Calu3 (cell line): ENCODE data around the gene RFXANK. TPM values are rescaled to one million over a fixed set of nuclear protein-coding genes. Genes with fewer than 3 reads are reported as not detected.

Source experiments
- BruUV-seq: library from RNA; stranded (reverse); fragments of 400-500 nt; replicated peaks from 2 replicates; lab custom pipeline; 2021; lab: Mats Ljungman, UMichigan
- CTCF ChIA-PET: fragments of 300-600 bp; sonication (Branson Sonifier 250); formaldehyde crosslinking; loops from one replicate; lab custom pipeline; 2022; ENCODE audit warnings: antibody characterized with exemption; lab: Charles Lee
- DNase-seq: peaks from one replicate; pipeline ENCODE4 v3.0.0; 2022
- H3K27ac Mint-ChIP-seq: one replicate; pipeline ENCODE4 v1.8.0; 2022; ENCODE audit warnings: mixed read lengths; ENCODE audit not compliant: unreplicated experiment
- H3K27me3 Mint-ChIP-seq: one replicate; pipeline ENCODE4 v1.8.0; 2022; ENCODE audit warnings: mixed read lengths; ENCODE audit not compliant: unreplicated experiment
- H3K36me3 Mint-ChIP-seq: one replicate; pipeline ENCODE4 v1.8.0; 2022; ENCODE audit warnings: mild to moderate bottlenecking, moderate library complexity, mixed read lengths; ENCODE audit not compliant: insufficient read depth, unreplicated experiment
- H3K4me1 Mint-ChIP-seq: one replicate; pipeline ENCODE4 v1.8.0; 2022; ENCODE audit warnings: mild to moderate bottlenecking, low read depth, mixed read lengths; ENCODE audit not compliant: unreplicated experiment
- H3K4me3 Mint-ChIP-seq: one replicate; pipeline ENCODE4 v1.8.0; 2022; ENCODE audit warnings: mild to moderate bottlenecking, low read depth, moderate library complexity, mixed read lengths; ENCODE audit not compliant: unreplicated experiment
- H3K9me3 Mint-ChIP-seq: one replicate; pipeline ENCODE4 v1.8.0; 2022; ENCODE audit warnings: low read depth, mixed read lengths; ENCODE audit not compliant: unreplicated experiment
- intact Hi-C: fragments of 100-400 bp; cut with micrococcal nuclease; formaldehyde crosslinking; loops from one replicate; pipeline ENCODE4 v1.10.0; 2022; ENCODE audit not compliant: unreplicated experiment
- total RNA-seq: library from RNA; stranded (reverse); gene quantifications from 2 replicates; pipeline ENCODE4 v1.2.3, GENCODE V29; 2022
- TF ChIP-seq, protein P1 (sequence below): fragments of 200-600 bp; IDR thresholded peaks from one replicate; pipeline ENCODE4 v1.8.0; 2022; ENCODE audit warnings: antibody characterized with exemption; ENCODE audit not compliant: unreplicated experiment

Gene RFXANK
- total RNA-seq, 1 experiment from 2014 or later: 63.2 TPM

DNA sequence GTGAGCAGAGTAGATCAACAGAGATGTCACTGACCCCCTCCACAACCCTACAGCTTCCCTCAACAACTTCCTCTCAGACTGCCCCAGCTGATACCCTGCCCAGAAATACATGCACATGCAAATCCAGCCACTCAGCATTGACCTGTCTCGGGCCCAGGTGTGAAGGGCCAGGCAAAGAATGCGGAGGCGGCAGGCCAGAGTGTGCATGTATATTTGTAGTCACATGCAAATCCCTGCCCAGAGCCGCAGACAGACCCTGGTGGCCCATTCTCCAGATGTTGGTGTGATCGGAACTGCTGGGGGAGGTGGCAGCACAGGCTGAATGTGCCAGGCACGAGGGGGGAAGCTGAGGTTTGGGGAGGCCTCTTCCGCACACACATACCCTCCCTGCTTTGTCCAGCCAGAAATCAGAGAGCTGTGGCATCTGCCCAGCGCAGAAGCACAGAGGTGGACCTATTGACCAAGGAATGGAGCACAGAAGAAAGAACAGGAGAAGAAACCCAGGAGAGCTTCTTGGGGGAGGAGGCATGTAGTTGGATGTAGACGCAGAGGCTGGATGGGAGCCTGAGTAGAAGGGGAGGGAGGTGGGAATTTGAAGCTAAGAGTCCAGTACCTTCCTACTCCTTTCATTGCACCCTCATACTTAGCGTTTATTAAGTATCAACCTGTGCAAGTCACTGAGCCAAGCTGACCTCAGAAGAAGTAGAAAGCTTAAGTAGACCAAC, 36.4 kb upstream of the RFXANK start:
- DNase-seq: no peak
- Mint-ChIP-seq H3K27ac (no peak overlapping the region), H3K36me3 (no peaks in the 10 kb centered on the region), H3K27me3 (no peaks in the 10 kb centered on the region), H3K4me1 (no peaks in the 10 kb centered on the region), H3K9me3 (no peaks in the 10 kb centered on the region), H3K4me3 (no peak overlapping the region)
- intact Hi-C loops: no loop called here
- BruUV-seq: no TSS peak
- TF ChIP-seq, protein P1, sequence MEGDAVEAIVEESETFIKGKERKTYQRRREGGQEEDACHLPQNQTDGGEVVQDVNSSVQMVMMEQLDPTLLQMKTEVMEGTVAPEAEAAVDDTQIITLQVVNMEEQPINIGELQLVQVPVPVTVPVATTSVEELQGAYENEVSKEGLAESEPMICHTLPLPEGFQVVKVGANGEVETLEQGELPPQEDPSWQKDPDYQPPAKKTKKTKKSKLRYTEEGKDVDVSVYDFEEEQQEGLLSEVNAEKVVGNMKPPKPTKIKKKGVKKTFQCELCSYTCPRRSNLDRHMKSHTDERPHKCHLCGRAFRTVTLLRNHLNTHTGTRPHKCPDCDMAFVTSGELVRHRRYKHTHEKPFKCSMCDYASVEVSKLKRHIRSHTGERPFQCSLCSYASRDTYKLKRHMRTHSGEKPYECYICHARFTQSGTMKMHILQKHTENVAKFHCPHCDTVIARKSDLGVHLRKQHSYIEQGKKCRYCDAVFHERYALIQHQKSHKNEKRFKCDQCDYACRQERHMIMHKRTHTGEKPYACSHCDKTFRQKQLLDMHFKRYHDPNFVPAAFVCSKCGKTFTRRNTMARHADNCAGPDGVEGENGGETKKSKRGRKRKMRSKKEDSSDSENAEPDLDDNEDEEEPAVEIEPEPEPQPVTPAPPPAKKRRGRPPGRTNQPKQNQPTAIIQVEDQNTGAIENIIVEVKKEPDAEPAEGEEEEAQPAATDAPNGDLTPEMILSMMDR: no peak
- CTCF ChIA-PET: no interaction called here

DNA sequence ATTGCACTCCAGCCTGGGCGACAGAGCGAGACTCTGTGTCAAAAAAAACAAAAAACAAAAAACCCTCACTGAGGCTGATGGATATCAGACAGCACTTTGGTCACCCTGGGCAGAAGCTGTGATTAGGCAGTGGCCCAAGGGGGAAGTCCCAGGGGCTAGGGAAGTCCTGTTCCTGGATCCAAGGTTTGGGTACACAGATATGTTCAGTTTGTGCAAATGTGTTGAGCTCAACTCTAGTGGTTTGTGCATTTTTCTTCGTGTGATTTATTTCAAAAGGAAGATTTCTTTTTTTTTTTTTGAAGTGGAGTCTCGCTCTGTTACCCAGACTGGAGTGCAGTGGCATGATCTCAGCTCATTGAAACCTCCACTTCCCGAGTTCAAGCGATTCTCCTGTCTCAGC, 34.2 kb upstream of the RFXANK start:
- TF ChIP-seq, protein P1: no peak
- no TSS peak for BruUV-seq
- no peaks in the 10 kb centered on the region for H3K4me1 Mint-ChIP-seq
- intact Hi-C loops: no loop called here
- CTCF ChIA-PET: no interaction called here
- H3K27ac Mint-ChIP-seq: no peak overlapping the region
- H3K9me3 Mint-ChIP-seq: no peaks in the 10 kb centered on the region
- no peaks in the 10 kb centered on the region for H3K27me3 Mint-ChIP-seq
- H3K36me3 Mint-ChIP-seq: no peaks in the 10 kb centered on the region
- no peak overlapping the region for H3K4me3 Mint-ChIP-seq
- no peak for DNase-seq

DNA sequence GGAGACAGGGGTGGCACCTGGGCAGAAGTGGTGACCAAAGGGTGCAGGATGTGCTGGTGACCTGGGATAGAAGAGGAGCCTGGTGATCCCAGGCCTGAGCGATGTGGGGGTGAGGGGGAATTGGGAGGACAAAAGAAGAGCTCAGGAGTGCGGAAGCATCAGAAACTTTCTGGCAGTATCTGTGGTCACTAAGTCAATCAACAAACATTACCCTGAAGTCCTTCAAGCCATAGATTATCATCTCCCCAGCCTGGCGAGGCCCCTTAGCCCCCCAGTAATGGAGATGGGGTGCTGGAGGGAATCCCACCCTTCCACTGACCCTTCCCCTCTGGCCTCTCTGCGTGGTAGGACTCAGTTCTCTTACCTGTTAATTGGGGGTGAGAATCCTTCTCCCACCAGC, 32.5 kb upstream of the RFXANK start:
- H3K27me3 Mint-ChIP-seq: no peaks in the 10 kb centered on the region

DNA sequence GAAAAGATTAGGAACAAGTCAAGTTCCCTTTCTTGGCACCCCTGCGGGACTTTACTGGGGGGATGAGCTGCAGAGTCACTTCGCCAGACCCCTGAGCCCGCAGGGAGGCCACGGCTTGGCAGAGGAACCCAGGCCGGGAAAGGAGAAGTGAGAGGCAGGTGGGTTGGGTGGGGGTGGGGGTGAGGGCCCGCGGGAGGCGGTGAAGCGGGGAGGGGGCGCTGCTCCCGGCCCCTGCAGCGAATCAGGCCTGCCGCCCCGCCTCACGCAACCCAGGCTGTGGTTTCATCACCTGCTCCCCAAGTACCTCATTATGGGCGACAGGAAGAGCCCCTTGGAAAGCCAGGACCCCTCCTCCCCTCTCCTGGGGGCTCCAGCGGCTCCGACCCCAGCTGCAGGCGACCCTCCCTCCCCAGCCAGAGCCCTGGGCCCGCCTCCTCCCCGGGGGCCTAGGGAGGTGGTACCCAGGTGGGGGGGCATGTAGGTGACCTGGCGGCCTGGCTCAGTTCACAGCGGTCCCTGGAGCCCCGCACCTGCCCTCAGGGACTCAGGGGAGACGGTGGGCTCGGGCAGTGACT, 31.5 kb upstream of the RFXANK start:
- intact Hi-C loops: no loop called here
- H3K9me3 Mint-ChIP-seq: no peaks in the 10 kb centered on the region
- TF ChIP-seq, protein P1: no peak
- no peaks in the 10 kb centered on the region for H3K27me3 Mint-ChIP-seq
- H3K27ac Mint-ChIP-seq: no peak overlapping the region
- DNase-seq: no peak
- H3K36me3 Mint-ChIP-seq: peaks cover 5% of the 10 kb centered on the region
- H3K4me1 Mint-ChIP-seq: no peaks in the 10 kb centered on the region
- no TSS peak for BruUV-seq
- H3K4me3 Mint-ChIP-seq: no peak overlapping the region
- CTCF ChIA-PET: no interaction called here

More for the DNA sequence above, 32.5 kb upstream of the RFXANK start:
- intact Hi-C loops: no loop called here
- Mint-ChIP-seq H3K4me3 (no peak overlapping the region), H3K9me3 (no peaks in the 10 kb centered on the region), H3K4me1 (no peaks in the 10 kb centered on the region), H3K36me3 (peaks cover 5% of the 10 kb centered on the region), H3K27ac (no peak overlapping the region)
- CTCF ChIA-PET: interaction anchor here (0.7 kb wide), 1 partner anchor 469 kb away, joined by 3 read pairs; no protein-coding TSS in a partner anchor
- TF ChIP-seq, protein P1: no peak
- DNase-seq: no peak
- BruUV-seq: no TSS peak
